Body of pancreas (tissue), 4 donors: ENCODE measurements around the gene POLE2.
"Not testable (repeated sequence)": the region's sequence is repeated elsewhere in the genome, so short reads cannot be mapped to it uniquely, and the experiment has no call there.

Experiments used
- CTCF ChIP-seq, 7 experiments: fragments of 450-650 bp in 4 of 7; fragments of 200-600 bp in 3 of 7; sonication (generic) in 3 of 7; IDR thresholded peaks; one replicate each; pipeline ENCODE4 v1.5.1; 2016 to 2019; ENCODE audit warnings: antibody characterized with exemption in 7 of 7
- POLR2A ChIP-seq, 3 donors: fragments of 450-650 bp; IDR thresholded peaks; one replicate each; pipeline ENCODE4 v1.6.1; 2016; ENCODE audit warnings: antibody characterized with exemption in 3 of 3, mild to moderate bottlenecking in 2 of 3

GRCh38 chr14:49710993-49711392 is 23.0 kb upstream of the POLE2 start:
- TF ChIP-seq CTCF, POLR2A (IDR thresholded peaks at IDR 0.05): not testable (repeated sequence)
